RKO (cell line): Measurements from ENCODE around the gene DLGAP3.
A peak's percentile ranks its signal among the peaks of the same experiment; 100 is the strongest.

ENCODE experiments used
- DNase-seq: peaks from one replicate; pipeline ENCODE4 v3.0.0-alpha.2; 2016; ENCODE audit warnings: low spot score

Gene DLGAP3

DNA sequence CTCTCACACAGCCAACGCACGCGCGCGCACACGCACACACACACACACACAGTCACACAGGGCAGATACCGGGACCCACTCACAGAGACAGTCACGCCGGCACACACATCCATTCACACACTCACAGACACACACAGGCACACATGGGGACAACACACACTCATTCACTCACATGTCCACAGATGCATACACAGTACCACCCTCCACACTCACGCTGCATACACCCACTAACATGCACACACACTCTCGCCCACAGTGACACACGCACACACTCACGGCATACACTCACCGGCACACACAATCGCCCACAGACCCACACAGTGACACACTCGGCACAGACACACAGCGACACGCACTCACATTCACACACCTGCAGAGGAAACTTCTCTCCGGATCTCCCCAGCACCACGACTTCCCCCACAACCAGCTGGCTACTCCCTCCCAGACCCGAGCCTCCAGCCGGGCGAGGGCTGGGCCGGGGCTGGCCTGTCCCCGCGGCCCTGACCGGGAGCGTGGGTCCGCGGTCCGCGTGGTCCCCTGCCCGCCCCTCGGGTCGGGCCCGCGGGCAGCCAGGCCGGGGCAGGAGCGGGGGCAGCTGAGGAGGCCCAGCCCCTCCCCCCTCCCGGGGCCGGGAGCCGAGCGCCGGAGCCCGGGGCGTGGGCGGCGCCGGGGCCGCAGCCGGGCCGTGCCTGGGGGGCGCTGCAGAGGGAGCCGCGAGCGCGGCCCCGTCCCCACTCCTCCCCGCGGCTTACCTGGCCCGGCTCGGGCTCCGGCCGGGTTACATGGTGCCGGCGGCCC, 552 bp downstream of the DLGAP3 start:
- DNase-seq, result no peak

DNA sequence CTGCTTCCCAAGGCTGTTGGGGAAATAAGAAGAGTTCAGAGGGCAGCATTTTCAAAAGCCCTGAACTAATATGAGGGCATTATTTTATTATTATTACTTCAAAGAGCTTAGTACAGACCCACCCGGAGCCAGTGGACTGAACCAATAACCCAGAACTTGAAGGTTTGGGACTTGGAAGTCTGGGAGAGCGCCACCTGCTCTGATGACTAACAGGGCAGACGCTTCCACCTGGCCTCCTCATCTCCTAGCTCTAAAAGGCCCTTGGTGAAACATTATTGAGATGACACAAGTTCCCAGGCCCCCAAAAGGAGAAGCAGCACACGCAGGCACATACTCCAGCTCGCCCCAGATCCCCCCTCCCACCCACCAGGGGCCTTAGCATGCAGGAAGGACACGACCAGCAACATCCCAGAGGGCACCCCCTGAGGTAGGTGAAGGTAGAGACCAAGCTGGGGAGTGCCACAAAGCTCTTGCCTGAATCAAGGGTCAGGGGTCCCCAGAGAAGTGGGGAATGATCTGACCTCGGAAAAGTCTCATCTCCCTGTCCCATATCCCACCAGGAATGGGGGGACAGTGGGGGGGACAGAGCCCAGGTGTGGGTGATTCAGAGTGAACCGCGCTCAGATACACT, 1.3 kb downstream of the DLGAP3 start:
- DNase-seq, result no peak

DNA sequence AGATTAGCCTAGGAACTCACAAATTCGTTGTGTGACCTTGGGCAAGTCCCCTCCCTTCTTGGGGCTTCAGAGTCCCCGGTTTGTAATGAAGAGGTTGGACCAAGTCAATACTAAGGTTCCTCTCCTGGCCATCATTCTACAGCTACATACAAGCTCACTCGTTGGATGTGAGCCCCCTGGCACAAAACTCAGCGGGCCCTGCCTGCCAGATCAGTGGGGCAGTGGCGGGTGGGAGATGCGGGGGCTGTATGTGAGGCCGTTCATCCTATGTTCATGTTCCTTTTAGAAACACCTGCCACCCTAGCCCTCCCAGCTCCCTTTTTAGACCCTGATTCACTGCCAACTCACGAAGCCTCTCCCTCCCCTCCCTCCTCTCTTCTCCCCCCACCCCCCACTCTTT, 2.1 kb downstream of the DLGAP3 start:
- DNase-seq, result no peak

DNA sequence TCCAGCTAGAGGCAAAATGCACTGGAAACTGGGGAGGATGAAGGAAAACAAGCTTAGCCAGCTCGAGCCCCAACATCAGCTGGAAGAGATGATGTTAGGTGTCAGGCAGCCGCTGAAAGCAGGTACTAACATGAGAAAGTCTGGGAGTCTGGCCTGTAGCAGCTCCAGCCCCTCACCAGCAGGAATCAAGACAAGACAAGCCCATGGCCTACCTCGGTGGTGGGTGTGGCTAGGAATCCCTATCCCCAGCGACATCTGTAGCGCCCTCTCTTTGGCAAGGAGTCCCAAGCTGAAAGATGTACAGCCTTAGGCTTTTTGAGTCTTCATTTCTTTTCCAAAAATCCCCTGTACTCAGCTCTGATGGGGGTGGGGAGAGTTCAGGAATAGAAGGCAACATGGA, 2.6 kb downstream of the DLGAP3 start:
- no peak for DNase-seq

DNA sequence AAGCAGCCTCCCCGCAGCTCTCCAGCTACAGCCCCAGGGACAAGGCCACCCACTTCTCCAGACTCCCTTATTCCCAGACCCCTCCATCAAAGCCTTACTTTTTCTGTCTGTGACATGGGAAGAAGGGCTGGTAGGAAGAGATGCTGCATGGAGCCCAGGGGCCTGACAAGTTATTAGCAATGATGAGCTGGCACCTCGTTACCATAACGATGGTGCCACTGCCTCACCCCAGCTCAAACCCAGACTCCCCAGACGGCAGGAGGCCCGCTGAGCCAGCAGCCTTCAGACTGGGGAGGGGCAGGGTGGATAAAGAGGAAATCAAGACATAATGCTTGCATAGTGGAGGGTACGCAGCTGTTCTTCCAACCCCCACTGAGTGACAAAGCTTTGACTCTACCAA, 3.3 kb downstream of the DLGAP3 start:
- DNase-seq, result peak; percentile 22

DNA sequence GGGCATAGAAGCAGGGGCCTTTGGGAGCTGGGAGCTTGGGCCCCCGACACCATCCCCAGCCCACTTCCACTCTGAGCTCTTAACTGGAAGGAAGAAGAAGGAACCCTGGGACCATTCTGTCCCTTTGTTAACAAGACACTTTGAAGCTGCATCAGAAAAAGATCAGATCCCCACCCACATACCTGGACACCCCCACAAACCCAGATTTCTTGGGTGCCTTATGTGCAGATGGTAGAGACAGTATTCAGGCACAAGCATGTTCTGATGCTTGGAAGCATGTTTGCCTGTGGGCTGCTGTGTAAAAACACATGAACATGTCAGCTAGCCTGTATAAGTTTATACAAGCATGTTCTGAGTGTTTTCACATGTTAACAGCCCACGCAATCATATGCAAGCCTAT, 3.7 kb downstream of the DLGAP3 start:
- no peak for DNase-seq

DNA sequence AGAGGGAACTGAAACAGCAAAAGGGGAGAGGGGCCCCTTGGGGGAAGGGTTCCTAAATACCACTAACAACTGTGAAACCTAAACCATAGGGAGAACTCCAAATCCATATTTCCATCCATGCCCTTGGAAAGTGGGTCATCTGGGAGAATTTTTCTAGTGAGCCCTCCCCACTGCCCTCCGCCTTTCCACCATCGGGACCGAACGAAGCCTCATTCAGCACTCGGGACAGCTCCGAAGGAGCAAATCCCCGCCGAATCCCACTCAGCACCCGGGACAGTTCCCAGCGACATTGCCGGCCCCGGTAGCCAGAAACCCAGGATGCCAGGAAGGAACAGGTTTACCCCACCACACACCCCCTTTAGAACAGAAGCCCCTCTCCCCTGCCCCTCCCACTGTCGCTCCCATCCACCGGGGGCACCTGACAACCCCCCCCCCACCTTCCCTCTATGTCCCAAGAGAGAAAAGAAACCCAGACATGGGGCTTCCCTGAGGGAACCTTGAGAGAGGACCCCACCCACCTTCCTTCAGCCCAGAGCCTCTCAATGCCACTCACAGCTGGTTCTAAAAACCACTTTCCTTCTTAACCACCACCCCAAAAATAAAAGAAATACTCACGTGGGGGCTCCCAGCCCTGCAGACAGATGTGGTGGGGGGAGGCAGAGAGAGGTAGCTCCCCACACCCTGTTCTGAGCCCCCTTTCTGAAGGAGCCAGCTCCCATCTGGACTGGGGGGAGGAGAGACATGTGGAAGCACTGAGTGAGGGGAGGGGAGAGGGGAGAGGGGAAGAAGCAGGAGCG, 4.5 kb downstream of the DLGAP3 start:
- DNase-seq, result peak; percentile 64

DNA sequence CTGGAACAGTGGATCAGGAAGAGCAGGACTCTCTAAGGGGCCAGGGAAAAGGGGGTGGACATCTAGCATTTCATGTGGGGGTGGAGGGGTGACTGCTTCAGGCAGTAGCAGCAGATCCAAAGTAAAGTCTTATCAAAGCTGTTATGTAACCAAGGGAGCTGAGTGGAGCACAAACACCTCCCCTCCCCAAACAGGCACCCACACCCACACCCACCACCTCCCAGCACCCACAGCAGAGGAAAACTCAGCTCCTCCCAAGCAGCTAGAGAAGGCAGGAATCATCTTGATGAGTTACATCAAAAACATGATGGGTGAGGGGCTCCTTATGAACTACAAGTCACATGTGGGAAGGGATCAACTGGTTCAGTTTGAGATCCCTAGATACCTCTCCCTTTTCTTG, 6.0 kb downstream of the DLGAP3 start:
- DNase-seq, result no peak

DNA sequence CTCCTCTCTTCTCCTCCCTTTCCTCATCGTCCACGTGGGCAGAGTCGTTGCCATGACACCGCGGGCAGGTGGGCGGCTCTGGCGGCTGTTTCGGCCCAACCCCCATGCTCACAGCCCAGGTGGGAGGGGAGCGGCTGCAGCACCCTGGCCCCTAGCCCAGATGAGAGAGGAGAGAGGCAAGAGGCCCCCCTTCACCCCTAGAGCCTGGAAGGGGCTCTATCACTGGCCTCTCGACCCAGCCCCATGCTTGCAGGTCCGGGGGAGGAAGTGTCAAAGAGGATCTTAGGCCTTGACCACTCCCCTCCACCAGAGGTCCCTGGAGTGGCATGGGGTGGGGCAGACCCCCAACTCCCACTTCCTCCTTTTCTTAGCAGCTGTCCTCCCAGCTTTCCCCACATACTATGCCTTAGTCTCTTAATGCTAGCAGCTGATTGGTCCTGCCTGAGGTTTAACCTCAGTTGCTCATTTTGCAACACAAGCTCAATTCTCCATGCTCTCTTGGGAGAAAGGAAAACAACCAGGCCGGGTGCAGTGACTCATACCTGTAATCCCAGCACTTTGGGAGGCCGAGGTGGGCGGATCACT, 10.4 kb downstream of the DLGAP3 start:
- no peak for DNase-seq

DNA sequence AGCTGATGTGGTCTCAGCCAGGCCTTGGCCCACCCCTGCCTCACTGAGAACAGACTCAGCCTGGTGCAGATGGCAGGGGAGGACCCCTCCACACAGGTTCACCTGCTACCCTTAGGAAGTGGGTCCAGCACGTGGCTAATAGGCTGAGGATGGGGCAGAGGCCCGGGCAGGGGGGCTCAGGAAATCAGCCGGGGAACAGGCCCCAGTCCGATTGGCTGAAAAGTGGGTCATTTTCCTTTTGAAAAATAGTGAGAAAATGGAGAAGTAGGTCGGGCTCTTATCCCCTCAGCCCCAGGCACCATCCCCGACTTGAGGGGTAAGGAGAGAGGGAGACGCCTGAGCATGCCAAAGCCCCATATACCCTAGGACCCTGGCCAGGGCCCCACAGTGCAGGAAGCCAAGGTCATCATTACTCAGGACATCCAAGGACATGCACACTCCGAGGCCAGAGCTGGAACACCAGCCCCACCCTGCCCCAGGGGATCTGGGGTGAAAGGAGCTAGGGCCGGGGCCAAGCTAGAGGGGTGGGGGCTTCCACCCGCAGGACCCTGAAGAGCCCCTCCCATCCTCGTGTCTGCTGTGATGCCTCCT, 11.0 kb downstream of the DLGAP3 start:
- DNase-seq, result no peak

DNA sequence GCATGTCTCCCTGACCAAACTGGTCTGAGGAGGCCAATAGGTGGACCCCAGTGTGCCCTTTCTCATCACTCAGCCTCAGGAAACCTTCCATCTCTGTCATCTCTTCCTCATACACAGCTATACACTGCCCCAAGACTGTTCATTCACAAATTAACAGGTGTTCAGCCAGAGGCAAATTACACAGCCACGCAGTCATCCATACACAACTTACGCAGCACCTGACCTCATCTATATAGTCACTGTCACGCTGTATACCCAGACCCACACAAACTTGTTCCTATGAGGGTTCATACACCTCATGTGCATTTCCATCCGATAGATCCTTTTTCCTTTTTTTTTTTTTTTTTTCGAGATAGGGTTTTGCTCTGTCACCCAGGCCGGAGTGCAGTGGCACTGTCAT, 12.4 kb downstream of the DLGAP3 start:
- DNase-seq, result no peak

DNA sequence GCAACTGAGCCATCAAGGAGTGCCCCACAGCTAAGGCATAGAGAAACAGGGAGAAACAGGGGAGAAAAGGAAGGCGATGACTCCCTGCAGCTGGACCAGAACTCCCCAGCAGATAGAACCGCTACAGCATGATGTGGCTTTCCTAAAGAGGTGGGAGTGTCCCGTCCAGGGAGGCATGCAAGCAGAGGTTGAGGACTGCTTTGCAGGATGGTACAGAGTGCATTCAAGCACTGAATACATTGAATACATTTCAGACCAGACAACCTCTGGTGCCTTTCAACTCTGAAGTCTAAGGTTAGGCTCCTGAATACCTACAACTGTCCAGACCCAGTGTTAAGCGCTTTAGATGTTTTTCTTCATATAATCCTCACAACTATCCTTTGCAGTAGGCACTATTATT, 13.3 kb downstream of the DLGAP3 start:
- DNase-seq, result no peak

DNA sequence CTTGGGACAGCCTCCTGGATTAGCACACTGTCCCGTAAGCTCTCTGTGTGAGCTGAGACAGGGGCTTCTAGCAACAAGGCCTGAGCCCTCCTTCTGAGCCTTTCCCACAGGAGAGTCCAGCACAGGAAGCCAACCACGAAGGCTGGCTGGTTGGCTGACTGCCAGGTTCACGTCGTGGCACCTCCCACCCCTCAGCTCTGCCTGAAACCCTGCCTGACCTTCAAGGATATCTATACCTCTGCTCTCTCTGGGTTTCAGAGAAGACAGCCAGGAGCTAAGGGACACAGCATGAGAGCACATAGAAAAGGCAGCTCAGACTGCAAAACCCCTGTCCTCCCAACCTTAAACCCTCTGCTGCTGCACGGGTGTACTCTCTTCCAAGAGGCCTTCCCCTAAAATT, 13.9 kb downstream of the DLGAP3 start:
- DNase-seq, result no peak

DNA sequence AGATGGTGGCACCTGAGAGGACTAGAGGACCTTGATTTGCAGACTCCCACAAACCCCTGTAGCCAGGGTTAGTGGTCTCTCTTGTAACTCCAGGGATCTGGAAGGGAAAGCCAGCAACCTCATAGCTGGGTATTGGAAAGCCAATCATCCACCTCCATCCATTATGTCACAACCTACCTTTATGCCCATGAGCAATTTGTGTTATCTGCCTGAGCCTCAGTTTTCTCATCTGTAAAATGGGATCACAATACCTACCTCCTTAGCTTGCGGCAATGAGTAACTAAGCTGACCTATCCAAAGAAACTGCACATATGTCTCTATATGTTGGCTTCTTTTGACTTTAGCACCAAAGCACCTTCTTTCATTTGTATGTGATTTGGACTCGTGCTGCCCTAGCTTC, 14.5 kb downstream of the DLGAP3 start:
- no peak for DNase-seq

DNA sequence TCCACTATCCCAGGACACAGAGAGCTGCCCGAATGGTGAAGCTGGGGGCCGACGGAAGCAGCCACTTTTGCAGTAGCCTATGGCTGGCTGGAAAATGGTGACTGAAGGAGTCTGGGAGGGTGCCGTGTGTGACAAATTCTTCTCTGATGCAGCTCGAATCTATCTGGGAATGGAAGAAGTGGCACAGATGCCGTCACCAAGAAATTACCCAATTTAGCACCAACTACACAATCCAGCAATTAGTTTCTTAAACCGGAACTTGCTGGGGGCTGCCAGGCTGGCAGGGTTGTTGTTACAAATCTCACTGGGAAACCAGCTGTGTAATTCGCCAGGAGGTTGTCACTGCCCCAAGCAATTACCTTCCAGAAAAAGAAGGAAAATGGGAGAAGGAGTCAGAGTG, 18.0 kb downstream of the DLGAP3 start:
- DNase-seq, result no peak

DNA sequence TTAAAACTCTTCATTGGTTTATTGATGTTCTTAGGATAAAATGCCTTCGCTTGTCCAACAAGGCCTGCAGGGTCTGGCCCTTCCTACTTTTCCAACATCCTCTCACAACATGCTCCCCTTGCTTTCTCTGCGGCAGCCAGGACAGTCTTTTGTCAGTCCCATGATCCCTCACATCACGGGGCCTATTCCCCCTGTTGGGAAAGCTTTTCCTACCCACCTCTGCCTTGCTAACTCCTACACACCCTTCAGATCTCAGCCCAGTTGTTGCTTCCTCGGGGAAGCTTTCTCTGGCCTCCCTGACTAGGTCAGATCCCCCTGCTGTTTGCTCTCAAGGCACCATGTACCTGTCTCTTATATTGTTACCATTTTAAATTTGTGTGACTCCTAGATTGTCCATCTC, 19.0 kb downstream of the DLGAP3 start:
- DNase-seq, result no peak

DNA sequence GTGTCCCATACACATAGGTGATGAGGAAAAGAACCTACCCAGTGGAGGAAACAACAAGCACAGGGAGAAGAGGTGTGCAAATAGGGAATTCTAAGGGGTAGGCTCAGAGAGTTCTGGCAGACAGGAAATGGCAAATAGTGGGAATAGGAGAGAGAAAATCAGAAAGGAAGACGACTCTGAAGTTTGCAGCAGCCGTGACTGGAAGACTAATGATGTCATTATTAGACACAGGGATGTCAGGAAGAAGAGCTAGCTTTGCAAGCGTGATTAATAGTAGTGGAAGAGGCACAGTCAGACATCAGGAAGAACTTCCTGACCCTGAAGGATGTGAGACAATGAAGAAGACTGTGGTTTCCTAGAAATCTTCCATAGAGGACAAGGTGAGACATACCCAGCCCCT, 21.1 kb downstream of the DLGAP3 start:
- no peak for DNase-seq

DNA sequence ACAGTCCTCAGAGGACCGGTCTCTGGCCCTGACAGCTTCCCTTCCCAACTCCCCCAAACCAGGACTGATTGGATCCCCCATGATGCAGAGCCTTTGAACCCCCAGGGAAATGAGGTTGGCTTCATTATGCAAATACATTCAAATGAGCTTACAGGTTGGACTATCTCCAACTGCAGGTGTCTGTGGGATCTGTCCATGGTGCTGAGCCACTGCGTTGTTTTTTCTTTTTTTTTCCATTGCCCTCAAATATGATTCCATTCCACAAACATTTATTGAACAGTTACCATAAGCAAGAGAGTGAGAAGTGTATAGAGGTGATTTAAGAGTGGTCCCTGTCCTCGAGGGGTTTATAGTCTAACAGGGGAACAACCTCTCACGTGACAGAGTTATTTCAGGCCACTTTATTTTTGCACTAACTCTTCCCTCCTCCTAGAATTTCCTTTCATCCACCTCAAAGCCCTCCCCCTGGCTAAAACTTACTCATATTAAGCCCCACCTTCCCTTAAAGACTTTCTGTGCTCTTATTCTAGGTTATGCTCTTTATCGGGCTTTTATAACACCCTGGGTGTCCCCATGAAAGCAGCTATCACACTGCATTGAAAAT, 21.9 kb downstream of the DLGAP3 start:
- no peak for DNase-seq

DNA sequence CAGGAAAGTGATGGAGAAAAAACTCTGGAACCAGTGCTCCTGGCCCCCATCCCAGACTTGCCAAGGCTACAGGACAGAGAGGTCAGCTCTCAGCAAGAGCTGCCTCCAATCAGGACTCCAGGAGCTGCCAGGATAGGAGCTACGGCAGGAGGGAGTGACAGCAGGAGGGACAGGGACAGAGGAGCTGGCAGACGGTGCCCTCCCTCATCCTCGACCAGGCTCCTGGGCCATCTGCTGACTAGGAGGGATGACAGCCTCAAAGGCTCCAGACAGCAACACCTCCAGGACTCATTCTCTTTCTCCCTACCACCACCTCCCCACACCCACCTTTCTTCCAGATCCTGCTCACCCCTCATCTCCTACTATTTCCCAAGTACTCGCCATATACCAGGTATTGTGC, 22.7 kb downstream of the DLGAP3 start:
- DNase-seq, result no peak

DNA sequence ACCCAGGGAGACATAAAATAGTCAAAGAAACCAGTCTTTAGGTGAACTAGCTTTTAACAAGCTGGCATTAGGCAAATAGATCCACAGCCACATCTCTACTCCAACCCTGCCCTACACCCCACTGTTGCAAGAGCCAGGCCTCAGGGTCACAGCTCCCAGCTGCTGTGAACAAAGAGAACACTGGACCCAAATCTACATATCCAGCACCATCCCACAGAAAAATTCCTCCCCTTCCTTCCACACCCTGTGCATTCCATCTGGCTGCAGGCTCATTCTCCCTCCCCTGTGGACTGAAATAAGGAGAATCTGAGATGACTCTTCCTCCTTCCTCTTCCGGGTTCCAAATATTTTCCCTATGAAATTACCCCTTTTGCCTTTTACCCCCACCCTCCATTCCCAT, 23.2 kb downstream of the DLGAP3 start:
- DNase-seq, result no peak

DNA sequence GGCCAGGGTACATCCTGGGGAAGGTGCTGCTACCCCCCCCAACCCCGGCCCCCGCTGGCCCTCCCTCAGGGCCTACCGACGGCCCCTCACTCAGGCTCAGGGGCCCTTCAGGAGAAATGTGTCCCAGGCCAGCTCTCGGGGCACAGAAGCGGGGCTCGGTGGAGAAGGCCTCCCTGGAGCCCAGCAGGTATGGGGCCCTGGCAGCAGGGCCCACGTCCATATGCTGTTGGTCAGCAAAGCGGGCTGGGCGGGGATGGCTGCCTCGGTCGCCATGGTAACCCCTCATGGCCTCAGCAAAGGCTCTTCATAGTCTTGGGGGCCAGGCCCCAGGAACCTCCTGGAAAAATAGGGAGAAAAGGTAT, 24.4 kb downstream of the DLGAP3 start:
- no peak for DNase-seq
